Lung microvascular endothelial cell (primary cell): ENCODE data around the gene ZBBX. TPM values are rescaled to one million over a fixed set of nuclear protein-coding genes. Genes with fewer than 3 reads are reported as not detected.

ENCODE experiments used
- total RNA-seq: library from RNA; depleted of rRNA; stranded (reverse); fragments of >200 nt; gene quantifications from 2 replicates; pipeline ENCODE4 v1.2.1, GENCODE V29; 2014

Gene ZBBX
- total RNA-seq, 1 donor from 2014 or later = not detected

Other genes starting within 250 kb of the ZBBX start
- not detected in 2 replicates for gene SERPINI2, start 93.7 kb upstream of the ZBBX start, total RNA-seq